HepG2 (cell line): ENCODE data around the gene DSTN. TPM values are rescaled to one million over a fixed set of nuclear protein-coding genes. Genes with fewer than 3 reads are reported as not detected.
A peak's percentile ranks its signal among the peaks of the same experiment; 100 is the strongest.

ENCODE experiments used
- ATAC-seq: fragments of 200-7000 bp; cut with Tn5 transposase; 3 replicates; pipeline ENCODE4 v1.9.1; 2020; ENCODE audit warnings: mild to moderate bottlenecking, moderate library complexity
- BruUV-seq: library from RNA; stranded (reverse); fragments of 400-500 nt; replicated peaks from 2 replicates; lab custom pipeline; 2021; lab: Mats Ljungman, UMichigan
- CTCF ChIA-PET: fragments of 300-600 bp; formaldehyde crosslinking; extraction: SDS; loops from one replicate; lab custom pipeline; 2021; ENCODE audit warnings: low total read pairs, inconsistent platforms, low intra/inter-chr PET ratio; lab: Yijun Ruan, JAX
- POLR2A ChIA-PET: fragments of 350-600 bp; sonication (Branson Sonifier 250); formaldehyde crosslinking; loops from one replicate; lab custom pipeline; 2020; ENCODE audit warnings: antibody characterized with exemption, inconsistent platforms; lab: Yijun Ruan, JAX
- DNase-seq: peaks from one replicate; pipeline ENCODE4 v3.0.0-alpha.2; 2015; ENCODE audit warnings: low spot score
- FAIRE-seq: peaks from 3 replicates; lab custom pipeline; 2011; peaks lifted over from hg19 to GRCh38; lab: Jason Lieb, UNC
- H2AFZ ChIP-seq: one replicate; pipeline ENCODE4 v1.6.1; 2011; ENCODE audit warnings: low read length, inconsistent platforms
- H3K27ac ChIP-seq: fragments of 300-600 bp; 3 replicates; pipeline ENCODE4 v1.8.0; 2011; ENCODE audit warnings: mixed run types, mild to moderate bottlenecking, mixed read lengths, low read length, inconsistent platforms; ENCODE audit not compliant: insufficient read depth; ENCODE audit errors: extremely low read length
- H3K27me3 ChIP-seq, 2 experiments: fragments of 200-600 bp in 1 of 2; 2 replicates in 1 of 2; 3 replicates in 1 of 2; pipeline versions ENCODE4 v1.6.0 to v1.8.0; 2011; ENCODE audit warnings: low read length in 2 of 2, mild to moderate bottlenecking in 2 of 2, moderate library complexity in 2 of 2, inconsistent platforms in 1 of 2; ENCODE audit not compliant: insufficient read depth in 2 of 2, control insufficient read depth in 1 of 2
- H3K36me3 ChIP-seq, 2 experiments: fragments of 200-600 bp in 1 of 2; replicated peaks in 1 of 2; 2 replicates in 1 of 2; 3 replicates in 1 of 2; pipeline versions ENCODE4 v1.5.1 to v1.8.0; 2011; ENCODE audit warnings: low read length in 2 of 2, inconsistent platforms in 1 of 2; ENCODE audit not compliant: insufficient read depth in 2 of 2, control insufficient read depth in 1 of 2
- H3K4me1 ChIP-seq: 2 replicates; pipeline ENCODE4 v1.5.1; 2012; ENCODE audit warnings: low read length, inconsistent platforms; ENCODE audit not compliant: insufficient read depth
- H3K4me2 ChIP-seq: 2 replicates; pipeline ENCODE4 v1.6.0; 2011; ENCODE audit warnings: low read depth, low read length, inconsistent platforms
- H3K4me3 ChIP-seq, 3 experiments: fragments of 200-600 bp in 1 of 3; sonication (generic), shearing (Covaris generic) in 1 of 3; replicated peaks in 1 of 3; 2 replicates each; pipeline ENCODE4 v1.5.1; 2011 to 2016; ENCODE audit warnings: low read length in 3 of 3, inconsistent platforms in 2 of 3, low read depth in 2 of 3, mild to moderate bottlenecking in 2 of 3, control low read depth in 1 of 3, mixed read lengths in 1 of 3; ENCODE audit not compliant: insufficient read depth in 1 of 3
- H3K79me2 ChIP-seq: one replicate; pipeline ENCODE4 v1.6.1; 2011; ENCODE audit warnings: low read length, inconsistent platforms; ENCODE audit not compliant: insufficient read depth
- H3K9ac ChIP-seq: 2 replicates; pipeline ENCODE4 v1.6.0; 2011; ENCODE audit warnings: mild to moderate bottlenecking, low read depth, low read length, inconsistent platforms; ENCODE audit not compliant: insufficient read depth
- H3K9me3 ChIP-seq: 2 replicates; pipeline ENCODE4 v1.5.1; 2012; ENCODE audit warnings: mild to moderate bottlenecking, low read length
- H4K20me1 ChIP-seq: 2 replicates; pipeline ENCODE4 v1.6.0; 2011; ENCODE audit warnings: inconsistent platforms, mild to moderate bottlenecking, low read length, moderate library complexity; ENCODE audit not compliant: insufficient read depth
- AGO2 ChIP-seq: fragments of 200-400 bp; formaldehyde crosslinking; optimal IDR thresholded peaks from 2 replicates; pipeline ENCODE3; 2017; ENCODE audit warnings: mild to moderate bottlenecking, low read depth, low read length, moderate library complexity
- EHMT2 ChIP-seq: fragments of 200-600 bp; sonication (generic); IDR thresholded peaks from 2 replicates; pipeline ENCODE4 v1.7.0; 2017; ENCODE audit warnings: antibody characterized with exemption, low read depth, low read length, borderline replicate concordance
- FIP1L1 ChIP-seq: fragments of 200-400 bp; formaldehyde crosslinking; IDR thresholded peaks from 2 replicates; pipeline ENCODE4 v1.6.1; 2018; ENCODE audit warnings: low read depth, mild to moderate bottlenecking, low read length, moderate library complexity, borderline replicate concordance; ENCODE audit not compliant: insufficient read depth
- HIVEP1 ChIP-seq: sonication (generic); formaldehyde crosslinking; IDR thresholded peaks from 2 replicates; pipeline ENCODE4 v1.4.0; 2020; ENCODE audit warnings: mild to moderate bottlenecking, missing genetic modification reagents
- MAFG ChIP-seq: sonication (generic); formaldehyde crosslinking; IDR thresholded peaks from 2 replicates; pipeline ENCODE4 v1.5.1; 2020; ENCODE audit warnings: mild to moderate bottlenecking, missing genetic modification reagents
- MED13 ChIP-seq: sonication (generic); formaldehyde crosslinking; IDR thresholded peaks from 2 replicates; pipeline ENCODE4 v1.5.0; 2020; ENCODE audit warnings: missing genetic modification reagents
- MXI1 ChIP-seq: IDR thresholded peaks from 3 replicates; pipeline ENCODE4 v1.6.1; 2012; ENCODE audit warnings: low read depth, low read length, inconsistent platforms, borderline replicate concordance
- NR2F6 ChIP-seq, 2 experiments: IDR thresholded peaks; 2 replicates each; pipeline ENCODE4 v1.6.1; 2016; ENCODE audit warnings: antibody characterized with exemption in 1 of 2, mild to moderate bottlenecking in 1 of 2
- PAF1 ChIP-seq: IDR thresholded peaks from 2 replicates; pipeline ENCODE4 v1.6.1; 2016; ENCODE audit warnings: missing genetic modification reagents, missing compliant biosample characterization
- PTBP1 ChIP-seq: fragments of 200-400 bp; formaldehyde crosslinking; IDR thresholded peaks from 2 replicates; pipeline ENCODE4 v1.6.1; 2018; ENCODE audit warnings: low read length, low read depth; ENCODE audit not compliant: poor library complexity, severe bottlenecking
- RBFOX2 ChIP-seq: fragments of 200-400 bp; formaldehyde crosslinking; IDR thresholded peaks from 2 replicates; pipeline ENCODE4 v1.6.1; 2017; ENCODE audit warnings: low read depth, mild to moderate bottlenecking, low read length
- REXO4 ChIP-seq: sonication (generic); formaldehyde crosslinking; IDR thresholded peaks from 2 replicates; pipeline ENCODE4 v1.8.0; 2022; ENCODE audit warnings: missing genetic modification reagents, mild to moderate bottlenecking, borderline replicate concordance
- RXRA ChIP-seq: sonication (generic); formaldehyde crosslinking; IDR thresholded peaks from 2 replicates; pipeline ENCODE4 v1.5.1; 2020; ENCODE audit warnings: missing genetic modification reagents
- SMC3 ChIP-seq: IDR thresholded peaks from 2 replicates; pipeline ENCODE4 v1.6.1; 2011; ENCODE audit warnings: low read length, improper control_type of control experiment
- TARDBP ChIP-seq: sonication (generic); formaldehyde crosslinking; IDR thresholded peaks from 2 replicates; pipeline ENCODE4 v1.8.0; 2022; ENCODE audit warnings: mild to moderate bottlenecking, missing genetic modification reagents
- TCF12 ChIP-seq, 2 experiments: fragments of 450-650 bp in 1 of 2; sonication (generic) in 1 of 2; formaldehyde crosslinking in 1 of 2; IDR thresholded peaks; 2 replicates each; pipeline versions ENCODE4 v1.6.1 to v1.8.0; 2017 to 2022; ENCODE audit warnings: antibody characterized with exemption in 1 of 2, mild to moderate bottlenecking in 1 of 2, missing genetic modification reagents in 1 of 2, moderate library complexity in 1 of 2
- THAP11 ChIP-seq: IDR thresholded peaks from 2 replicates; pipeline ENCODE4 v1.6.1; 2016; ENCODE audit warnings: missing biosample characterization, missing genetic modification reagents
- ZNF136 ChIP-seq: sonication (generic); formaldehyde crosslinking; IDR thresholded peaks from 2 replicates; pipeline ENCODE4 v1.8.1; 2022; ENCODE audit warnings: low read depth, mild to moderate bottlenecking, moderate library complexity, missing genetic modification reagents
- ZNF607 ChIP-seq: sonication (generic); formaldehyde crosslinking; IDR thresholded peaks from 2 replicates; pipeline ENCODE4 v1.5.1; 2020; ENCODE audit warnings: missing genetic modification reagents, mild to moderate bottlenecking, borderline replicate concordance
- WGBS: methylation state at CpG from one replicate; pipeline ENCODE4 v1.1.6; 2017; ENCODE audit warnings: low lambda C conversion rate; 5-methylcytosine and 5-hydroxymethylcytosine counted together
- in situ Hi-C: cut with HindIII; loops from 2 replicates; pipeline ENCODE4 v1.10.0; 2017; ENCODE audit warnings: low pct_unique_long_range_greater_than_20kb; ENCODE audit not compliant: extremely low pct_ligation_motif_present
- intact Hi-C: fragments of 100-400 bp; cut with micrococcal nuclease; formaldehyde crosslinking; loops from one replicate; pipeline ENCODE4 v1.10.0; 2022; ENCODE audit not compliant: unreplicated experiment
- polyA plus RNA-seq, 8 experiments: library from polyadenylated mRNA; depleted of rRNA in 3 of 8; stranded (reverse) in 7 of 8; unstranded in 1 of 8; fragments of >200 nt; fragmentation: Illumina TruSeq in 4 of 8; extraction: Trizol in 4 of 8; gene quantifications; 2 replicates each; pipeline versions ENCODE4 v1.2.1 to v1.2.3, GENCODE V29; 2011 to 2016; ENCODE audit warnings: low read depth in 4 of 8, missing spikeins in 1 of 8, mixed read lengths in 1 of 8; ENCODE audit not compliant: insufficient read depth in 1 of 8
- total RNA-seq, 5 experiments: library from RNA; depleted of rRNA; stranded (reverse); fragments of >200 nt; fragmentation: Illumina TruSeq; extraction: Trizol; gene quantifications; 2 replicates each; pipeline ENCODE4 v1.2.3, GENCODE V29; 2016; ENCODE audit warnings: low read depth in 1 of 5
- TF ChIP-seq, protein P1 (sequence below): IDR thresholded peaks from 2 replicates; pipeline ENCODE4 v1.6.1; 2016; ENCODE audit warnings: control low read depth
- TF ChIP-seq, protein P2 (sequence below): fragments of 450-650 bp; IDR thresholded peaks from 2 replicates; pipeline ENCODE4 v1.6.1; 2017
- TF ChIP-seq, protein P3 (sequence below): sonication (generic); formaldehyde crosslinking; IDR thresholded peaks from 2 replicates; pipeline ENCODE4 v1.4.0; 2020; ENCODE audit warnings: mild to moderate bottlenecking, missing genetic modification reagents

The DSTN gene
- total and polyA plus RNA-seq, 2 of the 13 experiments (the other 11 are each of a cell fraction or from before 2014, with no cell fraction given), result 27.6 to 106 TPM

DNA sequence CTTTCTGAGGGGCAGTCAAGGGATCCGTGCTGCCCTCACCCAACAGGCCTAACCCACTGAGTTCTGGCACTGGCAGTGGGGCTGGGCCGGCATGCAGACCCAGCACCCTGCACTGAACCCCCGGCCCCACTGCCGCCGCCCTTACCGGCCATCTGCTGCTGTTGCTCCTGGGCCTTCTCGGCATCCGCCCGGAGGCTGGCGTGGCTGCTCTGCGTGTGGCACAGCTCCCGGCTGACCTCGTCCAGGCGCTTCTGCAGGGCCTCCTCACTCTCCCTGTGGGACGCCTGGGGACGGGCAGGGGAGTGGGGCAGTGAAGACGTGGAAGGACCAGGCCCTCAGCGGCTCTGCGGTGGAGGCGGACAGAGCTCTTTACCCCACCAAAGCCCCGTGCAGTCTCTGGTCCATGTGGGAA lies 59.8 kb downstream of the DSTN start:
- no peak for FAIRE-seq
- intact Hi-C loops (no loop called here), in situ Hi-C loops (no loop called here)
- H3K27me3 ChIP-seq, result no peaks in the 10 kb centered on the region
- peaks cover 95 to 99% of the 10 kb centered on the region in 2 experiments for H3K36me3 ChIP-seq
- no peak overlapping the region for H3K9ac ChIP-seq
- POLR2A ChIA-PET, result no interaction called here
- no peak for DNase-seq
- H3K4me2 ChIP-seq, result no peak overlapping the region
- H3K9me3 ChIP-seq, result no peaks in the 10 kb centered on the region
- H2AFZ ChIP-seq, result no peak overlapping the region
- no TSS peak for BruUV-seq
- peaks cover 19% of the 10 kb centered on the region; the same call in 1 of the 2 replicates for H4K20me1 ChIP-seq
- H3K4me3 ChIP-seq, result no peak overlapping the region
- peaks cover 2% of the 10 kb centered on the region for H3K79me2 ChIP-seq
- no peak for ATAC-seq
- peaks cover 11% of the 10 kb centered on the region for H3K4me1 ChIP-seq
- CTCF ChIA-PET, result no interaction called here
- WGBS, result 99% methylated on average over 21 of the region's 21 CpGs
- H3K27ac ChIP-seq, result no peak overlapping the region
- no peak for TF ChIP-seq TARDBP (CRISPR knock-in tag)
- TF ChIP-seq, protein P1, sequence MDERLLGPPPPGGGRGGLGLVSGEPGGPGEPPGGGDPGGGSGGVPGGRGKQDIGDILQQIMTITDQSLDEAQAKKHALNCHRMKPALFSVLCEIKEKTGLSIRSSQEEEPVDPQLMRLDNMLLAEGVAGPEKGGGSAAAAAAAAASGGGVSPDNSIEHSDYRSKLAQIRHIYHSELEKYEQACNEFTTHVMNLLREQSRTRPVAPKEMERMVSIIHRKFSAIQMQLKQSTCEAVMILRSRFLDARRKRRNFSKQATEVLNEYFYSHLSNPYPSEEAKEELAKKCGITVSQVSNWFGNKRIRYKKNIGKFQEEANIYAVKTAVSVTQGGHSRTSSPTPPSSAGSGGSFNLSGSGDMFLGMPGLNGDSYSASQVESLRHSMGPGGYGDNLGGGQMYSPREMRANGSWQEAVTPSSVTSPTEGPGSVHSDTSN (CRISPR knock-in tag), result no peak
- TF ChIP-seq RXRA (CRISPR knock-in tag), result no peak
- TF ChIP-seq SMC3, result no peak
- TF ChIP-seq AGO2, result peak; percentile 97
- no peak for TF ChIP-seq MED13 (CRISPR knock-in tag)
- TF ChIP-seq ZNF607 (CRISPR knock-in tag), result 0 out of 2 replicates have a peak, but pooled peaks have one; percentile 58
- TF ChIP-seq REXO4 (CRISPR knock-in tag), result no peak
- 0 out of 2 replicates have a peak, but pooled peaks have one; percentile 9 for TF ChIP-seq PAF1 (CRISPR knock-in tag)
- TF ChIP-seq THAP11 (CRISPR knock-in tag), result no peak
- no peak for TF ChIP-seq EHMT2
- TF ChIP-seq TCF12 (IDR thresholded peaks at IDR 0.05), result no peak
- TF ChIP-seq TCF12 (CRISPR knock-in tag; IDR thresholded peaks at IDR 0.05), result no peak
- no peak for TF ChIP-seq MAFG (CRISPR knock-in tag)
- TF ChIP-seq NR2F6 (IDR thresholded peaks at IDR 0.05), result no peak
- TF ChIP-seq NR2F6 (CRISPR knock-in tag; IDR thresholded peaks at IDR 0.05), result no peak
- TF ChIP-seq, protein P2, sequence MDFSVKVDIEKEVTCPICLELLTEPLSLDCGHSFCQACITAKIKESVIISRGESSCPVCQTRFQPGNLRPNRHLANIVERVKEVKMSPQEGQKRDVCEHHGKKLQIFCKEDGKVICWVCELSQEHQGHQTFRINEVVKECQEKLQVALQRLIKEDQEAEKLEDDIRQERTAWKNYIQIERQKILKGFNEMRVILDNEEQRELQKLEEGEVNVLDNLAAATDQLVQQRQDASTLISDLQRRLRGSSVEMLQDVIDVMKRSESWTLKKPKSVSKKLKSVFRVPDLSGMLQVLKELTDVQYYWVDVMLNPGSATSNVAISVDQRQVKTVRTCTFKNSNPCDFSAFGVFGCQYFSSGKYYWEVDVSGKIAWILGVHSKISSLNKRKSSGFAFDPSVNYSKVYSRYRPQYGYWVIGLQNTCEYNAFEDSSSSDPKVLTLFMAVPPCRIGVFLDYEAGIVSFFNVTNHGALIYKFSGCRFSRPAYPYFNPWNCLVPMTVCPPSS, result no peak
- TF ChIP-seq PTBP1, result peak; percentile 69
- peak; percentile 47; the same call in 1 of the 2 replicates for TF ChIP-seq RBFOX2
- no peak for TF ChIP-seq MXI1
- TF ChIP-seq ZNF136 (CRISPR knock-in tag), result no peak
- TF ChIP-seq FIP1L1, result no peak
- 0 out of 2 replicates have a peak, but pooled peaks have one; percentile 39 for TF ChIP-seq HIVEP1 (CRISPR knock-in tag)
- TF ChIP-seq, protein P3, sequence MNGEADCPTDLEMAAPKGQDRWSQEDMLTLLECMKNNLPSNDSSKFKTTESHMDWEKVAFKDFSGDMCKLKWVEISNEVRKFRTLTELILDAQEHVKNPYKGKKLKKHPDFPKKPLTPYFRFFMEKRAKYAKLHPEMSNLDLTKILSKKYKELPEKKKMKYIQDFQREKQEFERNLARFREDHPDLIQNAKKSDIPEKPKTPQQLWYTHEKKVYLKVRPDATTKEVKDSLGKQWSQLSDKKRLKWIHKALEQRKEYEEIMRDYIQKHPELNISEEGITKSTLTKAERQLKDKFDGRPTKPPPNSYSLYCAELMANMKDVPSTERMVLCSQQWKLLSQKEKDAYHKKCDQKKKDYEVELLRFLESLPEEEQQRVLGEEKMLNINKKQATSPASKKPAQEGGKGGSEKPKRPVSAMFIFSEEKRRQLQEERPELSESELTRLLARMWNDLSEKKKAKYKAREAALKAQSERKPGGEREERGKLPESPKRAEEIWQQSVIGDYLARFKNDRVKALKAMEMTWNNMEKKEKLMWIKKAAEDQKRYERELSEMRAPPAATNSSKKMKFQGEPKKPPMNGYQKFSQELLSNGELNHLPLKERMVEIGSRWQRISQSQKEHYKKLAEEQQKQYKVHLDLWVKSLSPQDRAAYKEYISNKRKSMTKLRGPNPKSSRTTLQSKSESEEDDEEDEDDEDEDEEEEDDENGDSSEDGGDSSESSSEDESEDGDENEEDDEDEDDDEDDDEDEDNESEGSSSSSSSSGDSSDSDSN (CRISPR knock-in tag), result no peak
